ENCODE results near the gene TBR1.

The TBR1 gene

DNA sequence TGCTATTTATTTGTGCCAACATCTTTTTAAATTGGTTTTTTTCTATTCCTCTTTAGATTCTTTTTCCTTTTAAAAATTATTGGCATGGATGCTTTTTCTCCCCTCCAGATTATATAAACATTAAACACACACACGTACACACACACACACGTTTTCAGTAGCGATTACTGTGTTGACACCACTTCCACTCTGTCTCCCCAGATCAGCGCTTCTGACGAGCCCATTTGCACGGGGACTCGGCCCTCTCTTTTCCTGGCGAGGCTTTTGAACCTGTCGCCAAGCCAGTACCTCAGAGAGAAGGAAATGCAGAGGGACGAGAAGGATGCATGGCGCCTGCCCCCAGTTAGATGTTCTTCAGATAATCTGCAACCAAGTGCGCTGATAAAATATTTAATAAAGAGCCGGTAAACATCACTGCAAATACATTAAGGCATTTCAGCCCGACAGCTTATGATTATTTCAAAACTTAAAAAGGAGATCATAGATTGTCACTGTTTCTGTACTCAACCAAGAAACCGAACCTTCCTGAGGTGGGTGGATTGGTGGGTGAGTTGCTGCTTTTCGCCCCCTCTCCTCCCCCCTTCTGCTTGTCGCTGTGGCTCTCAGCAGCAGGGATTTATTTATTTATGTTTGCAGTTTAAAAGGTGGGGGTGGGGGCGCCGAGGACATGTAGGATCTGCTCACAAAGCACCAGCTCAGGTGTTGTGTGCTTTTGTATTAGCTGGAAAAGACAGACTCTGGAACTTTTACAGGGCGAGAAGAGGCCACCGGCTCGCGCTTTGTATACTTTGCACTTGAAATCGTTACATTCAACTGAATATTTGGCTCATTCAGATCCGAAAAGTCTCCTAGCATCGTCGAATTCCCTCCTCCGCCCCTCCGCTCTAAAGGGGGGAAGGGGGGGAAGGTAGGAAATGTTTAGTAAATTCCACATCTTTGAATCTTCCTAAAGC lies 787 bp upstream of the TBR1 start:
- TF ChIP-seq, protein P1, sequence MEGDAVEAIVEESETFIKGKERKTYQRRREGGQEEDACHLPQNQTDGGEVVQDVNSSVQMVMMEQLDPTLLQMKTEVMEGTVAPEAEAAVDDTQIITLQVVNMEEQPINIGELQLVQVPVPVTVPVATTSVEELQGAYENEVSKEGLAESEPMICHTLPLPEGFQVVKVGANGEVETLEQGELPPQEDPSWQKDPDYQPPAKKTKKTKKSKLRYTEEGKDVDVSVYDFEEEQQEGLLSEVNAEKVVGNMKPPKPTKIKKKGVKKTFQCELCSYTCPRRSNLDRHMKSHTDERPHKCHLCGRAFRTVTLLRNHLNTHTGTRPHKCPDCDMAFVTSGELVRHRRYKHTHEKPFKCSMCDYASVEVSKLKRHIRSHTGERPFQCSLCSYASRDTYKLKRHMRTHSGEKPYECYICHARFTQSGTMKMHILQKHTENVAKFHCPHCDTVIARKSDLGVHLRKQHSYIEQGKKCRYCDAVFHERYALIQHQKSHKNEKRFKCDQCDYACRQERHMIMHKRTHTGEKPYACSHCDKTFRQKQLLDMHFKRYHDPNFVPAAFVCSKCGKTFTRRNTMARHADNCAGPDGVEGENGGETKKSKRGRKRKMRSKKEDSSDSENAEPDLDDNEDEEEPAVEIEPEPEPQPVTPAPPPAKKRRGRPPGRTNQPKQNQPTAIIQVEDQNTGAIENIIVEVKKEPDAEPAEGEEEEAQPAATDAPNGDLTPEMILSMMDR (IDR thresholded peaks at IDR 0.05): no peak
- Histone ChIP-seq H3K27me3 (peaks cover 84% of the 10 kb centered on the region), H3K36me3 (no peaks in the 10 kb centered on the region), H3K27ac (no peak overlapping the region), H3K4me3 (ENCODE audit: low read depth in 1 of 2, low read length in 1 of 2) (peak overlapping the region in 1 of 2 experiments; percentile 30), H3K9me3 (no peaks in the 10 kb centered on the region), H3K4me1 (ENCODE audit: control insufficient read depth in 1 of 2, insufficient read depth in 1 of 2, low read depth in 1 of 2, low read length in 1 of 2) (peaks cover 24 to 35% of the 10 kb centered on the region in 2 experiments)

DNA sequence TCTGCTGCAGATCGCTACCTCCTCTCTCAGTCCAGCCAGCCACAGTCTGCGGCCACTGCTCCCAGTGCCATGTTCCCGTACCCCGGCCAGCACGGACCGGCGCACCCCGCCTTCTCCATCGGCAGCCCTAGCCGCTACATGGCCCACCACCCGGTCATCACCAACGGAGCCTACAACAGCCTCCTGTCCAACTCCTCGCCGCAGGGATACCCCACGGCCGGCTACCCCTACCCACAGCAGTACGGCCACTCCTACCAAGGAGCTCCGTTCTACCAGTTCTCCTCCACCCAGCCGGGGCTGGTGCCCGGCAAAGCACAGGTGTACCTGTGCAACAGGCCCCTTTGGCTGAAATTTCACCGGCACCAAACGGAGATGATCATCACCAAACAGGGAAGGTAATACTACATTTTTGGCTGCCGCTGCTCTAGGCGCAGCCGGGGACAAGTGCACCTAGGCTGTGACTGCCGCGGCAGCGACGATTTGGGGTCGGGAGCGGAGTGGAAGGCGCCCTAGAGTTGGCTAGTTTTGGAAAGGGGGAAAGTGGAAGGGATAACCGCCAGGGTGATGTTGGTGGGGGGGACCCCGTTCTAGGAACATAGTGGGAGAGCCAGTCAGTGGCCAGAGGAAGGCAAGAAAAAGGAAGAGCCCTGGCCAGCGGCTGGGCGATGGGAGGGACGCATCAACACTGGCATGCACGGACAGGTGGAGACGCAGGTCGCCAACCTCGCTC lies 776 bp downstream of the TBR1 start:
- no peaks in the 10 kb centered on the region for H3K9me3 ChIP-seq
- no peak overlapping the region for H3K27ac ChIP-seq
- TF ChIP-seq, protein P1 (IDR thresholded peaks at IDR 0.05): no peak
- no peak overlapping the region for H3K4me3 ChIP-seq (ENCODE audit: low read depth in 1 of 2, low read length in 1 of 2)
- H3K27me3 ChIP-seq: peaks cover 100% of the 10 kb centered on the region
- no peaks in the 10 kb centered on the region for H3K36me3 ChIP-seq
- H3K4me1 ChIP-seq (ENCODE audit: control insufficient read depth in 1 of 2, insufficient read depth in 1 of 2, low read depth in 1 of 2, low read length in 1 of 2): peaks cover 24 to 35% of the 10 kb centered on the region in 2 experiments

GRCh38 chr2:161417438-161418274 lies 1.6 kb downstream of the TBR1 start:
- H3K4me3 ChIP-seq (ENCODE audit: low read depth in 1 of 2, low read length in 1 of 2): no peak overlapping the region
- no peaks in the 10 kb centered on the region for H3K9me3 ChIP-seq
- TF ChIP-seq, protein P1 (IDR thresholded peaks at IDR 0.05): no peak
- H3K4me1 ChIP-seq (ENCODE audit: control insufficient read depth in 1 of 2, insufficient read depth in 1 of 2, low read depth in 1 of 2, low read length in 1 of 2): peaks cover 24 to 35% of the 10 kb centered on the region in 2 experiments
- no peaks in the 10 kb centered on the region for H3K36me3 ChIP-seq
- peaks cover 100% of the 10 kb centered on the region for H3K27me3 ChIP-seq
- H3K27ac ChIP-seq: no peak overlapping the region

- no peak overlapping the region for H3K27ac ChIP-seq
- no peaks in the 10 kb centered on the region for H3K36me3 ChIP-seq
- no peaks in the 10 kb centered on the region for H3K9me3 ChIP-seq
- TF ChIP-seq, protein P1 (IDR thresholded peaks at IDR 0.05): no peak
- H3K27me3 ChIP-seq: peaks cover 100% of the 10 kb centered on the region
- H3K4me1 ChIP-seq (ENCODE audit: control insufficient read depth in 1 of 2, insufficient read depth in 1 of 2, low read depth in 1 of 2, low read length in 1 of 2): peaks cover 24 to 38% of the 10 kb centered on the region in 2 experiments
- no peak overlapping the region for H3K4me3 ChIP-seq (ENCODE audit: low read depth in 1 of 2, low read length in 1 of 2)
These were observed 2.2 kb downstream of the TBR1 start for GRCh38 chr2:161418275-161418714.
